ENCODE data around the gene LOXL1.
A peak's percentile ranks its signal among the peaks of the same experiment; 100 is the strongest.

LOXL1 gene

GRCh38 chr15:73994912-73995622, 68.8 kb downstream of the LOXL1 start:
- no peak for DNase-seq (ENCODE audit: low read depth)

GRCh38 chr15:73996267-73996666, 70.0 kb downstream of the LOXL1 start:
- DNase-seq (ENCODE audit: low read depth) = no peak

DNA sequence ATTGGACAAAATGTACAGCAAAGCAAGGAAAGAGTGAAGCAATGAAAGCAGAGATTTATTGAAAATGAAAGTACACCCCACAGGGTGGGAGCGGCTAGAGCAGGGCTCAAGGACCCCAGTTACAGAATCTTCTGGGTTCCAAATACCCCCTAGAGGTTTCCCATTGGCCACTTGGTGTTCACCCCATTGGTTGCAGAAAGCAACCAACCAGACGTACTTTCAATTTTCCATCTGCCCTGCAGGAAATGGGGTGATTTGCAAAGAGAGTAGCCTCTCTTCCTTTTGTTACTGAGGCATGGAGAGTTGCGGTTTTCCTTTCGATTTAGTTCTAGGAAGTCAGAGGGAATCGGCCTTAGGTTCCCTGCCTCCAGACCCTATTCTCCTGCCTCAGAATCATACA, 70.7 kb downstream of the LOXL1 start:
- DNase-seq (ENCODE audit: low read depth) = peak; percentile 51

- DNase-seq (ENCODE audit: low read depth) = no peak
Measured at GRCh38 chr15:73997986-73998385, 71.7 kb downstream of the LOXL1 start.
